A673 (cell line): Measurements from ENCODE around the gene FGFBP1.

Source experiments
- CTCF ChIP-seq: fragments of 300-800, 200-600 bp; sonication (generic); conservative IDR thresholded peaks from 2 replicates; pipeline ENCODE4 v1.5.1; 2017; ENCODE audit warnings: low read depth, mild to moderate bottlenecking, antibody characterized with exemption, low read length, moderate library complexity, mixed read lengths
- EZH2 ChIP-seq: fragments of 200-600 bp; sonication (generic); IDR thresholded peaks from 2 replicates; pipeline ENCODE4 v1.6.1; 2017; ENCODE audit warnings: borderline replicate concordance, low read depth, mild to moderate bottlenecking, mixed read lengths, antibody characterized with exemption, low read length; ENCODE audit not compliant: poor library complexity, severe bottlenecking

GRCh38 chr4:15912236-15912635 is 26.3 kb downstream of the FGFBP1 start:
- TF ChIP-seq CTCF (no peak), EZH2 (no peak)
